Dermis blood vessel endothelial cell (primary cell): Measurements from ENCODE around the gene GGACT. TPM values are rescaled to one million over a fixed set of nuclear protein-coding genes. Genes with fewer than 3 reads are reported as not detected.
"Not testable (repeated sequence)": the region's sequence is repeated elsewhere in the genome, so short reads cannot be mapped to it uniquely, and the experiment has no call there.

Experiments
- DNase-seq: peaks from one replicate; pipeline ENCODE4 v3.0.0; 2010
- total RNA-seq: library from RNA; depleted of rRNA; stranded (reverse); fragments of >200 nt; gene quantifications from 2 replicates; pipeline ENCODE4 v1.2.3, GENCODE V29; 2014

The GGACT gene
- total RNA-seq, 1 donor from 2014 or later = 6.1 TPM

DNA sequence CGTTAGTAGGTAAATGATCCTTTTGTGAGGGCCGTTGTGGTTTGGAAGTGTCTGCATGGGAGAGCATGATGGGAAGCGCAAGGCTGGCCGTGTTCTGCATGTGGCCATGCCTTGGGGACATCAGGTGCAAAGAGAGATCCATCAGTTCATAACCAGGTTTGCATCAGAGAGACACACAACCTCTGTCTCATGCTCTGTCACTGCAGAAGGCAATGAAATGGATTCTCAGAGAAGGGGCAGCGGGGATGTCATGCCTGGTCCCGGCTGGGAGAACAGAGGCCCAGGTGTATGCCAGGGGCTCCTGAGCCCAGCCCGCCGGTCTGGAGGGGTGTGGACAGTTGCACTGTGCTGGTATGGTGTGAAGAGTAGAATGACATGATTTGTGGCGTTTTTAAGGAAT lies 60.2 kb downstream of the GGACT start:
- DNase-seq = no peak

DNA sequence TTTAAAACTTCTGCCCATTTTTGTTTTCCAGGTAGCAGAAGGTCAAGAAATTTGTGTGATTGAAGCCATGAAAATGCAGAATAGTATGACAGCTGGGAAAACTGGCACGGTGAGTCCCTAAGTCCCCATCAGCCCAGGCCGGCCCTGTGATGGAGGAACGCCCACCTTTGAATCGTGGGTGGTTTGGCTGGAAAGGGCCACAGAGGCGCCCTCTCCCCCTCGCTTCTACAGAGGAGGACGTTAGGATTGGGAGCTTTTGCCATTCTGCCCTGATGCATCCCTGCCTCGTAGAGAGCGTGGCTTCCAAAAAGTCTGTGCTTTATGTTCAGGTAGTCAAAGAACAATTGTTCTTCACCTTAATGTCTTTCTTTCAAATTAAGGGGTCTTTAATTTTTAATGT lies 60.9 kb downstream of the GGACT start:
- DNase-seq = no peak

DNA sequence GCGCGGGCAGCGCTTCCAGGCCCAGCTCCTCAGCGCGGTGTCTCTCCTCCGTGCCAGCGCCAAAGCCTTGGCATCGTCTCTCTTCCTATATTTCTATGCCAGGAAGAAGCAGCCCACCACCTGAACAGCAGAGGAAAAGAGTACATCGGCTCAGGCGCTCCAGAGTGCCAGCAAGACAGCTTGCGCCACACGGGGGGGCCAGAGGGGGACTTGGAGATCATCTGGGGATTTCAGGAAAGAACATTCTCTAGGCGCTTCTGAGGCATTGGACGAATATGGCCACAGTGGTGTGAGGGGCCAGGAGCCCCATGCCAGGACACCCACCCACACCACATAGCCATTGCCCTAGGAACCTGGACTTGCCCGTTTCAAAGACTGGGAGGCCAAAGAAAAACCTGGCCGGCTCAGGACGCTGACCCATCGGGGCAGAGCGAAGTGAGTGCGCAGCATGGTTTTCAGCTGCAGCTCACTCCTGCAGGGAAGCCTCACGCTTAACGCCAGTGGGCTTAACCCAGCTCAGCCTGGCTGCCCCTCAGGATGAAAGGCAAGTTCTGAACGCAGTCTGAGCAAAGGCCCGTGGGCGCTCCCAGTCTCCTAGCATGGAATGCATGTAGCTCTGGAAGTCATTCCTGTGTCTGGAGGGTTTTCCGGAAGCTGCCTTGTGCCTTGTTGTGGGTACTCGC lies 62.1 kb downstream of the GGACT start:
- DNase-seq = no peak

- no peak for DNase-seq
Measured at GRCh38 chr13:100525453-100526317, 62.9 kb downstream of the GGACT start.

DNA sequence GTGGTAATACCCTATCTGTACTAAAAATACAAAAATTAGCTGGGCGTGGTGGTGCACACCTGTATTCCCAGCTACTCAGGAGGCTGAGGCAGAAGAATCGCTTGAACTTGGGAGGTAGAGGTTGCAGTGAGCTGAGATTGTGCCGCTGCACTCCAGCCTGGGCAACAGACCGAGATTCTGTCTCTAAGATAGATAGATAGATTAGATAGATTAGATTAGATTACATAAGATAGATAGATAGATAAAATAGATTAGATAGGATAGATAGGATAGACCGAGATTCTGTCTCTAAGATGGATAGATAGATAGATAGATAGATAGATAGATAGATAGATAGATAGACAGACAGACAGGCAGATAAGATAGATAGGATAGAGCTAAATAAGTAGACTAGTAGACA lies 63.9 kb downstream of the GGACT start:
- not testable (repeated sequence) for DNase-seq

DNA sequence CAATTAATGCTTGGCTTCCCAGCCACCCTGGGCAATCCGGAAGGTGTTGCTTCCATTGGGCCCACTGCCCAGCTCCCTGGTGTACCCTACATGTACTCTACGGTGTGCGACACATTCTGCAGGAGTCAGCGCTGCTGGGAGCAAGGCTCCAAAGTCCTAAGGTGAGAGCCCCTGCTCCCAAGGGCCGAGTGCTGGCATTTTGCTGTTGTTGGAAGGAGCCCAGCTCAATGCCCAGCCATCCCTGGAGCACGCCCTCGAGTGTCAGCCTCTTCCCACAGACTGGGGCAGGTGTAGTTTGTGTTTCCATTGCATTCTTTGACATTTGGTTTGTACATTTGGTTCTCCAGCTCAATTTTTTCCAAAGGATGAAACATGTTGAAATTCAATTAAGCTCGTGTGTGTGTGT lies 64.6 kb downstream of the GGACT start:
- DNase-seq = no peak

DNA sequence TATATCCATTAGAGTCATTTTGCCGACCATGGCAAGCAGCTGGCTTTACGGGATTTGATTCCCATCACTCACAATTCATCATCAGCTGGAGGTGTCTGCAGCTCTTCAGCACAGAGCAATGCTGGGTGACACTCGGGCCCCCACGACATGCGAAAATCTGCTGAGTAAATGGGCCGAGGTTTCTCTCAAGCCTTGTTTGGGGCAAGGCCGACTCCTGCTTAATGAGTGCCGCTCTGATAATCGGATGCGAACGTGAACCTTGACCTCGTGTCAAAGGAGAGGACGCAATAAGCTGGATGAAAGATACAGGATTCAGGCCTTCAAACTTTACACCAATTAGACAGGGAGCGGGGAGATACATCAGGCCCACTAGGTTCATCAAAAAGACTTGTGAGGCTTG lies 65.2 kb downstream of the GGACT start:
- no peak for DNase-seq

GRCh38 chr13:100522618-100523309 lies 65.8 kb downstream of the GGACT start:
- no peak for DNase-seq

DNA sequence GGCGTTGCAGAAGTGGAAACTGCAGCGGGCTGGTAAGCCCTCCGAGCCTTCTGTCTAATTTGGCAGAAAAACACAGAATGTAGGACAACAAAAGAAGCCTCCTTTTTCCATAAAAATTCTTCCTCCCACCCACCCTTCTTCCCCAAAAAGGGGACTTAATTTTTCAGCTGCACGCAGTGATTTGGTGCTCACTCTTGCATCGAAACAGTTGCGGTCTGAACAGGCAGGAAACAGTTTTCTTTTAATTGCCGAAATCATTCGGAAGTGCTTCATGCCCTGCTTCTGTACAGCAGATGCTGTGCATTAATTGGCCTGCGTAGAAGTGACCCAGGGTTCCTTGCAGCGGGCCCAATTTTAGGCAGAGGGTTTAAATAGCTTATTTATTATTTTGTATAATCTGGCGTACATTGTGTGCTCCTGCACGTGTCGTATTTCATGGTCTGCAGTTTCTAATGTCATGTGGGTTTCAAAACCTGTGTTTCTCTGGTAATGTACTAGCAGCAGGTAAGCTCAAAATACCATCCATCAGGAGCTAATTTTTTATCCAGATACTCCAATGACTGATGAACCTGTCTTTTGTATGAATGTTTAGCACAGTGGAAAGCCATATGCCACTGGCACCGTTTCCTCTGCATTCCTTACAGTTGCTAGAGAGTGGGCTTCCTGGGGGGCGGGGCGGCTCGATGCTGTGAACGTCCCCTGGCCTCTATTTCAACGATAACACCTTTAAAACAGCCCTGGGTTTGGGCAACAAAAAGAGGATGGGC lies 66.6 kb downstream of the GGACT start:
- no peak for DNase-seq

- DNase-seq = no peak
Measured at GRCh38 chr13:100520936-100521850, 67.4 kb downstream of the GGACT start.

GRCh38 chr13:100519626-100520025 lies 69.0 kb downstream of the GGACT start:
- no peak for DNase-seq

DNA sequence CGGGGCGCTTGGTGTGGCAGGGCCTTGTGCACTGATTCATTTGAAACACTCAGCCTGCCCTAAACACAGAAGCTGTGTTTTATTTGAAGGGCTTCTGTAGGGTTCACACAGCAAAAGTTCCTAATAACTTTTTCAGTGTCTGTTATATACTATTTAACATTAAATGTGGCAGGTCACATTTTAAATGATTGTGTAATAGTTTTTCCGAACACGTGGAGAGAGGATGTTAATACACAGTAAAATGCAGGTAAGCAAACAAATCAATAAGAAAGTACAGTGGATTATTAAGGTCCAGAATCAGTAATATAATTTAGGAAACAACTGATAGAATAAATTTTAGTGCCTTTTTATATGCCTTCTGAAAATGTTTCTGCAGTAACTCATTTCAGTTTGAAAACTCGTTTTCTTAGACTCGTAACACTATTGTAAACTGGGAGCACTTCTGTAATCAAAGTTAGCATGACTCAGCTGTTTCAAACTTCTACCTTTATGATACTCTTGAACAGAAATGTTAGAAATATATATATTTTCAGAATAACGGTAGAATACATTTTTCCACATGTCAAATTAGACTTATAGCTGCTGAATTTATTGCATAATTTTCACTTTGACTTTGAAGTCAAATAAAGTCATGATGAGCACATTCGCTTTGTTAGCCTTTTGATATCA lies 70.1 kb downstream of the GGACT start:
- no peak for DNase-seq

GRCh38 chr13:100517728-100518127 lies 70.9 kb downstream of the GGACT start:
- no peak for DNase-seq

DNA sequence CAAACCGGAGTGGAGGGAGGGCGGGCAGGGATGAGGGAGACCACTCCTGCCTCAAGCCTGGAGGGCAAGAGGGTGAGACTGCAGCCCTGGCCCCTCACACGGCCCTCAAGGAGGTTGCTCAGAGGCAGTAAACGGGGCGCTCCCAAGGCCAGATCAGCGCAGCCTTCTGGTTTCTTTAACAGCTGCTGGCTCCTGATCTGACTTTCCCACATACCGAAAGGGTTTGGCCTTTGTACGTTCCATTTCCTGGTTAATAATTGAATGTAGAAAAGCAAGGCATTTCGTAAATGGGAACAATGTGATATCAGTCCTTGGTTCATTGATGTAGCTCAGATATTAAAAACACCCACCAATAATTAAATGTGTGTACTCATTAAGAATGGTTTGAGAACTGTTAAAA lies 71.5 kb downstream of the GGACT start:
- peak; percentile 39 for DNase-seq

DNA sequence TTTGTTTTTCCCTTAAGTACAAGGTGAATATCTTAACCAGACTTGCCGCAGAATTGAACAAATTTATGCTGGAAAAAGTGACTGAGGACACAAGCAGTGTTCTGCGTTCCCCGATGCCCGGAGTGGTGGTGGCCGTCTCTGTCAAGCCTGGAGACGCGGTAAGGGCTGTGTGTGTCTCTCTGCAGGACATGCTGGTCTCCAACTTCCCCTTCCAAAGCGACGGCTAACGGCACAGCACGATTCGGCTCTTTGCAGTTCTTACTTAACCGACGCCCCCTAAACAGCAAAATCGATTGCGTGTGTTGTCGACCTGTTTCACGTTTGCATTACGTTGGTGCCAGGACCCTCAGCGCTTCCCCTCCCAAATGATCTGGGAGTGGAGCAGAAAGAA lies 73.2 kb downstream of the GGACT start:
- DNase-seq = no peak

DNA sequence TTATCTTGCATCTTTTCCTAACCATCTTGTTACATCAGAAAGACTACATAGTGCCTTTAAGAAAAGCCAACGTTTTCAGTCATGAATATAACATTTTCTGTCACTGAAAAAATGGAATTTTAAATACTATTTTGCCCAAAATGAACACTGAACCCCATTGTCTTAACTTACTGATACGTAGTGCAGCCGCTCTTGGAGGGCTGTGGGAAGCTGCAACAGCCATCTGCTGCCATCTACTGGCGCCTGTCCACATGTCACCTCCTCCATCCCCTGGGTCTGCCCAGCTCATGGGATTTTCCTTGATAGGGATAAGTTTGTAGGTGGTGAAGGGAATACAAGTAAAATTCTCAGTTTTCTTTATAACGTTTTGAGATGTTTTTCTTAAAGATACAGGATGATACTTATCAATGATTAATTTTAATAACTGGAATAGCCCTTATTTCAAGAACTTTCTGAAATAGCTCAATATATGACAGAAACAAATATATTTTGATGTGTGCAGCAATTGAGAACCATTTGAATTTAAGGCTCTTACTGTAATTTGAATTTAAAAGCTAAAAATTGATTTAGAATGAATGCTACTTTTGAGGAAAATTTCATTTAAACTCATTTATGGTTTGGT lies 73.7 kb downstream of the GGACT start:
- peak; percentile 89 for DNase-seq

DNA sequence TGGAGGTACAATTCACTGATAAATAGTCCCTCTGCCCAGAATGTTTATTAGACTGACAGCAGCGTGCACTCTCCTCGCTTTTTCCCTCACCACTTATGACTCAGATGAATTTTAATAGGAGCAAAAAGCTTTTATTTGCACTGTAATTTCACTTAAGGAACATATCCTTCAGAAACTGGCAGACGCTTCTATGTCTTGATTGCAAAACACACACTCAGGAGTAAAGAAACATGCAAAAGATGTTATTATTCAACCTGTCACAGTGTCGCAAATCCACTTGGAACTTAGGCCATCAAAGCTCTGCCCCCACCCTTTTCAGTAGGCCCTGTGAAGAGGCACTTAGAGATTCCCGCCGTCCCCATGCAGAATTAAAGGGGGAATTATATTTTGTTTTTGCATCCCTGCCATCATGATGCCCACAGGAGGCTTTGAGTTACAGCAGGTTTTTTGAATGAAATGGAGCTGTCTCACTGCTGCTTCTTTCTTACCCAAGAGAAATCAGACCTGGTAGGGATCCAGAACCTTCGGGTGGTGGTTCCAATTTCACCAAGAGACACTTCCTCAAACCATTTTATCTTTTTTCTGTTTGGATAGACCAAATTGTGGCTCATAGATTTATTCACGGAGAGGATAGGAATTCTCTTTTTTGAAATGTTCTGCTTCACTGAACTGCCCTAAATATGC lies 74.5 kb downstream of the GGACT start:
- DNase-seq = no peak

- no peak for DNase-seq
Measured at GRCh38 chr13:100513171-100513570, 75.4 kb downstream of the GGACT start.

DNA sequence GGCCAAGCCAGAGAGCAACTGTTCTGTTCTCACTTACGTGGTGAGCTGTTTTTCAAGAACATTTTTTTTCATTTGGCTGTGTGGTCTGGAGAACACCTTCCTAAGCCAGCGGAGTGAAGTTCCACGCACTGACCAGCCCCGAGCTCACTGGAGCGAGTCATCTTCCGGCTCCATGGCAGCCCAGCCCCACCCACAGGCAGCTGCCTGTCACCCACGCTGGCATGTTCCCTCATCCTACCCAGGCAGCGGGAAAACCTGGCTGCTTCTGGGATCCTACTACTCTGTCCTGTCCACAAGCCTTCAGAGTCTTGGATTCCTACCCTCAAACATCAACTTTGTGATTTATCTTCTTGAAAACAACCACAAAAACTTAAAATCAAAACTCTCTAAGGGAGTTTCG lies 76.2 kb downstream of the GGACT start:
- peak; percentile 50 for DNase-seq

GRCh38 chr13:100511466-100511865 lies 77.1 kb downstream of the GGACT start:
- no peak for DNase-seq
